Endothelial cell of umbilical vein (primary cell): Measurements from ENCODE around the gene TAS1R1. TPM values are rescaled to one million over a fixed set of nuclear protein-coding genes. Genes with fewer than 3 reads are reported as not detected.
A peak's percentile ranks its signal among the peaks of the same experiment; 100 is the strongest.

ENCODE experiments used
- BruUV-seq: library from RNA; stranded (reverse); fragments of 400-500 nt; replicated peaks from 2 replicates; lab custom pipeline; 2021; lab: Mats Ljungman, UMichigan
- CTCF ChIA-PET: fragments of 300-600, 350-600 bp; sonication (Branson Sonifier 250); formaldehyde crosslinking; loops from one replicate; lab custom pipeline; 2021; ENCODE audit warnings: antibody characterized with exemption, inconsistent platforms; lab: Charles Lee
- POLR2A ChIA-PET: fragments of 300-600, 350-600 bp; sonication (Branson Sonifier 250); formaldehyde crosslinking; loops from one replicate; lab custom pipeline; 2021; ENCODE audit warnings: antibody characterized with exemption, inconsistent platforms; lab: Charles Lee
- DNase-seq: peaks from one replicate; pipeline ENCODE4 v3.0.0-alpha.2; 2011; ENCODE audit warnings: low read depth, low spot score
- FAIRE-seq: peaks from 2 replicates; lab custom pipeline; 2011; peaks lifted over from hg19 to GRCh38; lab: Jason Lieb, UNC
- H2AFZ ChIP-seq: 2 replicates; pipeline ENCODE4 v1.6.0; 2012; ENCODE audit warnings: low read depth, low read length, control low read depth, inconsistent platforms
- H3K27ac ChIP-seq: 2 replicates; pipeline ENCODE4 v1.5.1; 2011; ENCODE audit warnings: low read depth, mild to moderate bottlenecking, control low read depth, low read length, moderate library complexity; ENCODE audit not compliant: insufficient read depth
- H3K27me3 ChIP-seq, 2 experiments: 2 replicates each; pipeline versions ENCODE4 v1.6.0 to v1.6.1; 2011; ENCODE audit warnings: low read length in 2 of 2, mixed read lengths in 1 of 2; ENCODE audit not compliant: control insufficient read depth in 2 of 2, insufficient read depth in 2 of 2
- H3K36me3 ChIP-seq, 2 experiments: 2 replicates in 1 of 2; 3 replicates in 1 of 2; pipeline ENCODE4 v1.5.1; 2011; ENCODE audit warnings: low read length in 2 of 2, mild to moderate bottlenecking in 1 of 2, moderate library complexity in 1 of 2; ENCODE audit not compliant: control insufficient read depth in 2 of 2, insufficient read depth in 2 of 2; ENCODE audit errors: extremely low read depth in 1 of 2
- H3K4me1 ChIP-seq: 3 replicates; pipeline ENCODE4 v1.5.1; 2011; ENCODE audit warnings: mild to moderate bottlenecking, low read length; ENCODE audit not compliant: control insufficient read depth, insufficient read depth; ENCODE audit errors: extremely low read depth
- H3K4me2 ChIP-seq: 2 replicates; pipeline ENCODE4 v1.6.1; 2011; ENCODE audit warnings: low read length, control low read depth, mixed read lengths; ENCODE audit not compliant: insufficient read depth
- H3K4me3 ChIP-seq, 3 experiments: fragments of 200-600 bp in 1 of 3; sonication (generic), shearing (Covaris generic) in 1 of 3; replicated peaks in 1 of 3; 2 replicates each; pipeline ENCODE4 v1.5.1; 2011 to 2016; ENCODE audit warnings: control low read depth in 3 of 3, low read length in 3 of 3, mild to moderate bottlenecking in 2 of 3, inconsistent platforms in 1 of 3, low read depth in 1 of 3, moderate library complexity in 1 of 3; ENCODE audit not compliant: insufficient read depth in 1 of 3
- H3K79me2 ChIP-seq: 2 replicates; pipeline ENCODE4 v1.6.0; 2012; ENCODE audit warnings: low read length, inconsistent platforms; ENCODE audit not compliant: control insufficient read depth, insufficient read depth
- H3K9ac ChIP-seq: replicated peaks from 2 replicates; pipeline ENCODE3; 2011; ENCODE audit warnings: low read length, control low read depth; ENCODE audit not compliant: insufficient read depth; ENCODE audit errors: extremely low read depth
- H3K9me1 ChIP-seq: replicated peaks from 3 replicates; pipeline ENCODE4 v1.6.0; 2011; ENCODE audit warnings: mild to moderate bottlenecking, low read length; ENCODE audit not compliant: control insufficient read depth, insufficient read depth; ENCODE audit errors: extremely low read depth
- H3K9me3 ChIP-seq: replicated peaks from 2 replicates; pipeline ENCODE4 v1.5.1; 2012; ENCODE audit warnings: low read length, inconsistent platforms; ENCODE audit not compliant: control insufficient read depth, insufficient read depth
- H4K20me1 ChIP-seq: replicated peaks from 2 replicates; pipeline ENCODE3; 2011; ENCODE audit warnings: mild to moderate bottlenecking, low read length; ENCODE audit not compliant: control insufficient read depth, insufficient read depth; ENCODE audit errors: extremely low read depth
- EZH2 ChIP-seq: IDR thresholded peaks from 2 replicates; pipeline ENCODE4 v1.6.1; 2012; ENCODE audit warnings: borderline replicate concordance, low read depth, mild to moderate bottlenecking, moderate library complexity, low read length, inconsistent platforms; ENCODE audit not compliant: severe bottlenecking
- FOS ChIP-seq: IDR thresholded peaks from 2 replicates; pipeline ENCODE4 v1.6.1; 2011; ENCODE audit warnings: mild to moderate bottlenecking, low read length, moderate library complexity, borderline replicate concordance; ENCODE audit not compliant: insufficient read depth
- GATA2 ChIP-seq: IDR thresholded peaks from 2 replicates; pipeline ENCODE4 v1.7.0; 2011; ENCODE audit warnings: low read depth, mild to moderate bottlenecking, moderate library complexity, mixed read lengths, low read length; ENCODE audit not compliant: insufficient read length, insufficient read depth
- JUN ChIP-seq: IDR thresholded peaks from 2 replicates; pipeline ENCODE4 v1.6.1; 2011; ENCODE audit warnings: borderline replicate concordance, low read depth; ENCODE audit not compliant: insufficient read length, insufficient read depth
- MYC ChIP-seq: IDR thresholded peaks from one replicate; pipeline ENCODE4 v1.6.1; 2011; ENCODE audit warnings: mild to moderate bottlenecking, low read depth, low read length
- POLR2A ChIP-seq: IDR thresholded peaks from 2 replicates; pipeline ENCODE4 v1.6.1; 2012; ENCODE audit warnings: low read depth, mild to moderate bottlenecking, control low read depth, low read length
- POLR2AphosphoS5 ChIP-seq: IDR thresholded peaks from 2 replicates; pipeline ENCODE4 v1.6.1; 2012; ENCODE audit warnings: low read depth, mild to moderate bottlenecking, control low read depth, low read length, moderate library complexity; ENCODE audit not compliant: insufficient read depth
- dilution Hi-C: fragments of 300-500 bp; cut with MboI; formaldehyde crosslinking; loops from one replicate; pipeline ENCODE4 v1.15.0; 2019; ENCODE audit warnings: low sequenced_read_pairs; ENCODE audit not compliant: extremely low pct_ligation_motif_present
- intact Hi-C: fragments of 100-400 bp; cut with micrococcal nuclease; formaldehyde crosslinking; loops from one replicate; pipeline ENCODE4 v1.10.0; 2022
- polyA plus RNA-seq, 4 experiments: library from polyadenylated mRNA; depleted of rRNA in 3 of 4; stranded (reverse) in 3 of 4; unstranded in 1 of 4; fragments of >200 nt; gene quantifications; 2 replicates each; pipeline versions ENCODE4 v1.2.1 to v1.2.3, GENCODE V29; 2011 to 2012; ENCODE audit warnings: missing spikeins in 1 of 4
- total RNA-seq: library from RNA; stranded (reverse); gene quantifications from 2 replicates; pipeline ENCODE4 v1.2.3, GENCODE V29; 2021
- TF ChIP-seq, protein P1 (sequence below): IDR thresholded peaks from 2 replicates; pipeline ENCODE4 v1.6.1; 2011; ENCODE audit not compliant: insufficient read depth, insufficient read length
- TF ChIP-seq, protein P2 (sequence below), 2 donors: IDR thresholded peaks; 1 replicate in 1 of 2; 2 replicates in 1 of 2; pipeline ENCODE4 v1.5.1; 2011; ENCODE audit warnings: low read length in 2 of 2, mild to moderate bottlenecking in 2 of 2, moderate library complexity in 2 of 2, control low read depth in 1 of 2, inconsistent platforms in 1 of 2, low read depth in 1 of 2; ENCODE audit not compliant: insufficient read depth in 1 of 2; ENCODE audit errors: extremely low read depth in 1 of 2

TAS1R1 gene
- total and polyA plus RNA-seq, 2 donors (not counting 3 experiments of a cell fraction or from before 2014, with no cell fraction given), result not detected

DNA sequence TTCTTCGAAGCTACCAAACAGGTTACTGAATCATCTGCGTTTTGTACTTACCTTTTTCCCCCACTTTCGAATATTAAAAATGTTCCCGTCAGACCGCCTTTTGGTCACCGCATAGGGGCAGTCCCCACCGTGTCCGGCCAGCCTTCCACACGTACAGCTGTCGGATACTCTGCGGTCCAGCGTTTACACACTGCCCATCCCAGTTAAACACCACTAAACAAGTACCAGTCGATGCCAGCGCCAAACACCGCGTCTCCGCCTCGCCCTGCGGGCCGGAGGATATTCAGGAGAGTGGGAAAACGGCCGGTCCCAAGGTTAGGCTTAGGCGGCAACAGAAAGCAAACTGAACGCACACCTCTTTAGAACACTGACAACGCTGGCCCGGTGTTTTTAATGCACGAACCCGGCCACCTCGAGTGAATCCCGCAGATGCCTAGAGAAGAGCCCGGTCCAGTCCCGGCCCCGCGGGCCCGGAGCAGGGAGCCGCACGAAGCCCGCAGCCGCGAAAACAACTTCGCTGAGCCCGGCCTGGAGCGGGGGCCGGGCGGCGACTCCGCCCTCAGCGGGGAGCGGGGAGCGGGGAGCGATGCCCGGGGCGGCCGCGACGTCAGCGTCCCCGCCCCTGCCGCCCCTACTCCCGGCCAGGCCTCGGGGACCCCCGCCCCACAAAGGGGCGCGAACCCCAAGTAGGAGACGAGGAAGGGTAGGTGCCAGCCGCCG, 57.7 kb downstream of the TAS1R1 start:
- H4K20me1 ChIP-seq, result peaks cover 4% of the 10 kb centered on the region
- TSS peak; percentile 57 for BruUV-seq
- dilution Hi-C loops (no loop called here), intact Hi-C loops (loop anchor here (1.0 kb wide), 3 partner anchors 10 to 32 kb away; no protein-coding TSS in a partner anchor)
- FAIRE-seq, result peak; percentile 83
- peak overlapping the region; percentile 49 for H3K4me2 ChIP-seq
- no peaks in the 10 kb centered on the region for H3K9me3 ChIP-seq
- TF ChIP-seq JUN (no peak), EZH2 (no peak), MYC (no peak), GATA2 (no peak), FOS (no peak), POLR2A (no peak), POLR2AphosphoS5 (no peak)
- TF ChIP-seq, protein P1, sequence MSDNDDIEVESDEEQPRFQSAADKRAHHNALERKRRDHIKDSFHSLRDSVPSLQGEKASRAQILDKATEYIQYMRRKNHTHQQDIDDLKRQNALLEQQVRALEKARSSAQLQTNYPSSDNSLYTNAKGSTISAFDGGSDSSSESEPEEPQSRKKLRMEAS, result no peak
- TF ChIP-seq, protein P2, sequence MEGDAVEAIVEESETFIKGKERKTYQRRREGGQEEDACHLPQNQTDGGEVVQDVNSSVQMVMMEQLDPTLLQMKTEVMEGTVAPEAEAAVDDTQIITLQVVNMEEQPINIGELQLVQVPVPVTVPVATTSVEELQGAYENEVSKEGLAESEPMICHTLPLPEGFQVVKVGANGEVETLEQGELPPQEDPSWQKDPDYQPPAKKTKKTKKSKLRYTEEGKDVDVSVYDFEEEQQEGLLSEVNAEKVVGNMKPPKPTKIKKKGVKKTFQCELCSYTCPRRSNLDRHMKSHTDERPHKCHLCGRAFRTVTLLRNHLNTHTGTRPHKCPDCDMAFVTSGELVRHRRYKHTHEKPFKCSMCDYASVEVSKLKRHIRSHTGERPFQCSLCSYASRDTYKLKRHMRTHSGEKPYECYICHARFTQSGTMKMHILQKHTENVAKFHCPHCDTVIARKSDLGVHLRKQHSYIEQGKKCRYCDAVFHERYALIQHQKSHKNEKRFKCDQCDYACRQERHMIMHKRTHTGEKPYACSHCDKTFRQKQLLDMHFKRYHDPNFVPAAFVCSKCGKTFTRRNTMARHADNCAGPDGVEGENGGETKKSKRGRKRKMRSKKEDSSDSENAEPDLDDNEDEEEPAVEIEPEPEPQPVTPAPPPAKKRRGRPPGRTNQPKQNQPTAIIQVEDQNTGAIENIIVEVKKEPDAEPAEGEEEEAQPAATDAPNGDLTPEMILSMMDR (IDR thresholded peaks at IDR 0.05; ENCODE audit: extremely low read depth in 1 of 2, insufficient read depth in 1 of 2, low read depth in 1 of 2, low read length in 2 of 2), result no peak
- peak overlapping the region; percentile 53 to 64 (median 56) for H3K4me3 ChIP-seq
- H3K27me3 ChIP-seq, result no peaks in the 10 kb centered on the region
- peak overlapping the region; percentile 32 for H3K27ac ChIP-seq
- peak; percentile 68 for DNase-seq
- H3K79me2 ChIP-seq, result peaks cover 31% of the 10 kb centered on the region
- no peaks in the 10 kb centered on the region for H3K36me3 ChIP-seq
- H2AFZ ChIP-seq, result peak overlapping the region; percentile 56
- H3K9ac ChIP-seq, result peak overlapping the region; percentile 50
- CTCF ChIA-PET, result interaction anchor here (0.9 to 1.3 kb wide), 3 partner anchors 9 to 31 kb away, joined by 3 to 4 read pairs (median 3); no protein-coding TSS in a partner anchor
- POLR2A ChIA-PET, result interaction anchor here (1.3 kb wide), 1 partner anchor 8 kb away, joined by 3 read pairs; no protein-coding TSS in a partner anchor
- H3K4me1 ChIP-seq, result peaks cover 5% of the 10 kb centered on the region
- H3K9me1 ChIP-seq, result no peaks in the 10 kb centered on the region
